GM12875 (cell line): ENCODE measurements around the gene HOXA1.

Experiments
- H3K4me3 ChIP-seq: one replicate; pipeline ENCODE4 v1.5.1; 2011; ENCODE audit warnings: low read depth, low read length, control low read depth
- TF ChIP-seq, protein P1 (sequence below): IDR thresholded peaks from 2 replicates; pipeline ENCODE4 v1.5.1; 2011; ENCODE audit warnings: low read depth, mild to moderate bottlenecking, control low read depth, inconsistent platforms, low read length, moderate library complexity, borderline replicate concordance; ENCODE audit not compliant: insufficient read depth

The HOXA1 gene

DNA sequence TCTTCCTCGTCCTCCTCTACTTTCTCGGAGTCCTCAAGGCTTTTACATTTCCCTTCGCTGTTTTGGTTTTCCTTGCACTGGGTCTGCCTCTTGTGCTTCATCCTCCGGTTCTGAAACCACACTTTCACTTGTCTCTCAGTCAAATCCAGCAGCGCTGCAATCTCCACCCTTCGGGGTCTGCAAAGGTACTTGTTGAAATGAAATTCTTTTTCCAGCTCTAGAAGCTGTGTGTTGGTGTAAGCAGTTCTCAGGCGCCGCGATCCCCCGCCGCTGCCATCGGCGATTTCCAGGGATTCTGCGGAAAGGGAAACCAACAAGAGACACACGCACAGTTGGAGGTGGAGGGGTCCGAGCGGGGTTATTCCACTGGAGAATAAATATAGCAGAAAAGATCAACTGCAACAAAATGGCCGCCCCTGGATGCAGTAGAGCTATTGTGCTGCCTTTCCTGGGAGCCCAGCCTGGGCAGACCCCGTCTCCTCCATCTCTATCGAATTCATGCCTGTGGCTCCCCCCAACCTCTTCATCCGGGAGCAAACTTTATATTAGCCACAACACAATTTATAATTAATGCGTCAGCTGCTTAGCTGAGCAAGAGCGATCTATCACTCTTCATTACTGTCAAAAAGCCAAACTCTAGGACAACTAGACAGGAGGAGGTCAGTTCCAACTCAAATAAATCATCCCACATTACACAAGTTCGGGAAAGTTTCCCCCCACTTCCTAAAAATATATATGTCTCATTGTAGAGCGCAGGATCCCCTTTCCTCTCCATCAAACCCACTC lies 5.6 kb upstream of the HOXA1 start:
- H3K4me3 ChIP-seq: no peak overlapping the region
- TF ChIP-seq, protein P1, sequence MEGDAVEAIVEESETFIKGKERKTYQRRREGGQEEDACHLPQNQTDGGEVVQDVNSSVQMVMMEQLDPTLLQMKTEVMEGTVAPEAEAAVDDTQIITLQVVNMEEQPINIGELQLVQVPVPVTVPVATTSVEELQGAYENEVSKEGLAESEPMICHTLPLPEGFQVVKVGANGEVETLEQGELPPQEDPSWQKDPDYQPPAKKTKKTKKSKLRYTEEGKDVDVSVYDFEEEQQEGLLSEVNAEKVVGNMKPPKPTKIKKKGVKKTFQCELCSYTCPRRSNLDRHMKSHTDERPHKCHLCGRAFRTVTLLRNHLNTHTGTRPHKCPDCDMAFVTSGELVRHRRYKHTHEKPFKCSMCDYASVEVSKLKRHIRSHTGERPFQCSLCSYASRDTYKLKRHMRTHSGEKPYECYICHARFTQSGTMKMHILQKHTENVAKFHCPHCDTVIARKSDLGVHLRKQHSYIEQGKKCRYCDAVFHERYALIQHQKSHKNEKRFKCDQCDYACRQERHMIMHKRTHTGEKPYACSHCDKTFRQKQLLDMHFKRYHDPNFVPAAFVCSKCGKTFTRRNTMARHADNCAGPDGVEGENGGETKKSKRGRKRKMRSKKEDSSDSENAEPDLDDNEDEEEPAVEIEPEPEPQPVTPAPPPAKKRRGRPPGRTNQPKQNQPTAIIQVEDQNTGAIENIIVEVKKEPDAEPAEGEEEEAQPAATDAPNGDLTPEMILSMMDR: no peak

DNA sequence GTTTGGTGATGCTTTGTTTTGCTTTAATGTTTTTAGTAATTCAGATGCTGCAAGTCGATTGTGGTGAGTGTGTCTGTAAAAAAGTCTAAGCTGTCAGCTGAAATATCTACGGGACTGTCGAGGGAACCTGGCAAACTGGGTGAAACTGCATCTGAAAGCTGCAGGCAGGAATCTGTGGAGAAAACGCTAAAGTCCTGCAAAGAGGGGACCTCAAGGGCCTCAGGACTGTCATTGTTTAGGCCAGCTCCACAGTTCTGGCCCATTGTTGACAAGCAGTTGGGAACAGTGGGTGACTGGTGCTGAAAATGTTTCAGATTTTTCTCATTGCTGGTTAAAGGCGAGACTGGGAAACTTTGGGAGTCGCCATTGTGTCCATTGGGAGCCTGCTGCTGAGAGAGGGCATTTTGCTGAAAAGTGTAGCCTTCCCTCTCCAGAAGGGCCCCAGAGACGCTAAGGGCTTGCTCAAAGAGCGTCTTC lies 4.9 kb upstream of the HOXA1 start:
- TF ChIP-seq, protein P1: no peak
- no peak overlapping the region for H3K4me3 ChIP-seq

DNA sequence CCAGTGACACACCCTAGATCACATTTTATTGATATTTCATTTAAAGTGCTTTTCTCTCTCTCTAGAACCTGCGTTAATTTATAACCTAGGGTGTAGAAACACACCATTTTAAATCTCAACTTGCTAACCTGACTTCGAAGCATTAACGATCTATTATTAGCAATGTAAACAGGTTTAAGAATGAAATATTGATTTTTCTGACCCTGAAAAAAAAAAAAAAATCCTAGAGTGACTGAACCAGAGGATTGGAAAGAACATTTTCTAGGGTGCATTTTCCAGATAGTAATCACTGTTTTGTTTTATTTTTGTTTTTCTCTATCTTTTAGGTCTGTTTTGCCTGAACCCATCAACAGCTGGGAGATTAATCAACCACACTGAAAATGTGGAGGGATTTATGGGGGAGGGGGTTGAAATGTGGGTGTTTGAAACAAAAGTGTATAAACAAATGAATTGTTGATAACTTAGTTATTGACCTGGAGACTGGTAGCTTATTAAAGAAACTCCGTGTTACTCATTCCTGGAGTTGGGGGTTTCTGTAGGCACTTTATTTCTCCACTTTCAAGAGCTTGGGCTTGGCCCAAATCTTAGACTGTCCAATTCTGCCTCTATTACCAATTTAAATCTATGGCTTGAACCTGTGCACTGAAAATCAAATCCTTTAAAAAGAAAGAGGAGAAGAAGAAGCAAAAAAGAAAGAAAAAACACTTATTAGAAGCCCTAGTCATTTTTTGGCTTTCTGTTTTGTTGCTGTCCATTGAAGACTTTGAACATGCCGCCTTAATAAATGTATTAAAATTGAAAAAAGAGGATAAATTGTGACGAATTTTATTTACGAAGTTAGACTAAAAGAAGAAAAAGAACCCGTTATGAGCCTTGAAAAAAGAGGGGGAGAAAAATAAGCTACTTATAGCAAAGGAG lies 3.9 kb upstream of the HOXA1 start:
- no peak overlapping the region for H3K4me3 ChIP-seq
- TF ChIP-seq, protein P1: no peak

DNA sequence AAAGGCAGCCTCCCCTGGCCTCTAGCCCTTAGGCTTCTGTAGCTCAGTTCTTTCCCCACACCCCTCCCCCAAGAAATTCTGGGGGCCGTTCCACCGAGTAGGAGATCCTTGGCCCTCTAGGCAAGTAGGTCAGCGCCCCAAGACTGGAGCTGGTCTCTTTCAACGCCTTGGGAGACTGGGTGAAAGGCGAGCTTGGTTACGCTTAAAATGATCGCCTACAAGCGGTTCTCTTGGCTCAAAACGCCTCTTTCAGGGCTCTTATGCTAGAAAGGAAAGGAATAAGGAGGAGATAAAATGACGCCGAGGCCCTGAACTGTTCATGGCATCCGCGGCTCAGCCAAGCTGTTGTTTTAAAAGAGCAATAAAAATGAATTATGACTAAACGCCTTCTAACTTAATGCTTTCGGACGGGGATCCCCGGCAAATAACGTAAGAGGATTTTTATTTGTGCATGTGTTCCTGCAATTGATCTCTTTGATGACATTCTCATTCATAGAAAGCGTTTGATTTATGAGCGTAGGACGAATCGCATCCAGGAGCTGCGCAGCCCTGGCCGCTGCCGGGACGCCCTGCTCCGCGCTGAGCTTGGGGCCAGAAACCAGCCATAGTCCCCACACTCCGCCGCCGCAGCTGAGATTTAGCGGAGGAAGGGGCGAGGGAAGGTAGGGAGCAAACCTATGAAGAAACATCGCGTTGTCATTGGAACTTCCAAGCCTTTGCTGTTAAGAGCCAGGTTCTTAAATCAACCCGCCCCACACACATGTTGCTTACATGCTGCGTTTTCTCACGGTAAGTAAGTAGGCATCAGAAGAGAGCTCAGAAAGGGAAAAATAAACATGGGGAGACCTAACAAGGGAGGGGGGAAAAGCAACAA lies 3.0 kb upstream of the HOXA1 start:
- H3K4me3 ChIP-seq: no peak overlapping the region
- TF ChIP-seq, protein P1: no peak

DNA sequence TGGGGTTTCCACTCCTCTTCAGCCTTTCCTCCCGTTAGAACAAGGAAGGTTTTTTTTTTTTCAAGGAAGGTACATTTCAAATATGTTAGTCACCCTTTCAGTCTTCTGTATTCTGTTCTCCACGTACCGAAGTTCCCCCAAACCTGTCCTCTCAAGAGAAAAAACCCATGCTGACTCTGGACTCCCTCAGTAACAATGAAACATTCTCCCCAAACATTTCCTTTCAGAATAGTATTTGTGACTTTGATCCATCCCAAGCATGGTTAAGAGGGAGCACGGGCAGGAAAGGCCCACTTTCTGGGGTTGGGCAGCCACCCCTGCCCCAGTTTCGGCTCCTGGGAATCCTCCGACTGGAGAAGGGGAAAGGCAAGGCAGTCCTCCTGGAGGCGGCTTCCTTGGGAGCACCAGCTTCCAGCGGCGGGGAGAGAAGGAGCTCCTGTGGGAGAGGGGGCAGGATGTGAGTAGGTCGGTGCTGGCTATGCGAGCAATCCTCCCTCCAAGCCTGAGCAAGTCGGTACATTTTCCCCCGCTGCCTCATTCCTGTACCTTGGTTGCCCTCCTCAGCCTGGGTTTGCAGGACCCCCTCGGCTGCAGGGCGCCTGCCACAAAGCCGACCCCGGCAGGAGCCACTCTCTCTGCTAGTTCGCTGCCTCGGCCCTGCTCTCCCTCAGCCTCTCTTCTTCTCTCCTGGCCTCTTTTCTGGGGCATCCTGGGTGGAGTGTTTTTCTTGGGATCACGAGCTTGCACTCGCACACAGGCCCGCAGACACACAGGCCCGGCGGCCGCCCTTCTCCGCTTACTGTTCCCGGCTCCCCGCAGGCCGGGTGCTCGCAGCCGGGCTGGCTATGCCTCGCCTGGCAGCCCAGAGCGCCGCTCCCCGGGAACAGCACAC lies 2.1 kb upstream of the HOXA1 start:
- TF ChIP-seq, protein P1: no peak
- no peak overlapping the region for H3K4me3 ChIP-seq

DNA sequence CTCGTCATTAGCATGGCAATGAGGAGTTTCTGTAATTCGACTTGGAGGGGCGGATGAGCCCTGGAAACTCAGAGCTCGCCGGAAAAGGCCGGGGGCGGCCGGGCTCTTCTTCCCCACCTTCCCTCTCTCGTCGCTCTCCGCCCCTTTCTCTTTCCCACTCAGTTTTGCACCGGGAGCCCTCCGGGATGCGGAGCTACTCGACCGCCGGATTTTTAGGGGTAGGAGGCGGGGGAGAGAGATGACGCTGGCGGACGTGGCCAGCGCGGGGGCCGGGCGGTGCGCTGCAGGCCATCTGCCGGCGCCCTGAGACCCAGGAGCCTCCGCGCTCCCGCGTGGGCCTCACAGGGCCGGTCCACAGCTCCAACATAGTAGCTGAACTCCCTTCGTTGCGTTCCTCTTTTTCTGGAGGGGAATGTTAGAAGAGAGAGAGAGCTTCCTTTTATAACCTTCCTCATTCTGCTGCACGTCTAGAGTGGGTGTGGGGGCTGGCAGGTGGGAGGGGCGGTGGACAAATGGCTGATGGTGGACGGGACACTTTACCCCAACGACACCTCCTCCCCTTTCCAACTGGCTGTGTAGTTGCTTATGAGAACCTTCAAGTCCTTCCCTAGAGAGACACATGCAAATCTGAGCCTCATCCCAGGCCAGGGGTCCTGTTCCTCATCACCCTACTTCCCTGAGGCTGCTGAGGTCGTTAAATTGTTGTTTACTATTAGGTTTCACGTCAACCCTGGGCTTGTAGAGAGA lies 1.1 kb upstream of the HOXA1 start:
- TF ChIP-seq, protein P1: no peak
- peak overlapping the region; percentile 71 for H3K4me3 ChIP-seq
